Endothelial cell of hepatic sinusoid (primary cell): ENCODE data around the gene NR6A1.

Experiments used
- in situ Hi-C: cut with HindIII; loops from 2 replicates; pipeline ENCODE4 v1.10.0; 2017; ENCODE audit warnings: low sequenced_read_pairs

Gene NR6A1

DNA sequence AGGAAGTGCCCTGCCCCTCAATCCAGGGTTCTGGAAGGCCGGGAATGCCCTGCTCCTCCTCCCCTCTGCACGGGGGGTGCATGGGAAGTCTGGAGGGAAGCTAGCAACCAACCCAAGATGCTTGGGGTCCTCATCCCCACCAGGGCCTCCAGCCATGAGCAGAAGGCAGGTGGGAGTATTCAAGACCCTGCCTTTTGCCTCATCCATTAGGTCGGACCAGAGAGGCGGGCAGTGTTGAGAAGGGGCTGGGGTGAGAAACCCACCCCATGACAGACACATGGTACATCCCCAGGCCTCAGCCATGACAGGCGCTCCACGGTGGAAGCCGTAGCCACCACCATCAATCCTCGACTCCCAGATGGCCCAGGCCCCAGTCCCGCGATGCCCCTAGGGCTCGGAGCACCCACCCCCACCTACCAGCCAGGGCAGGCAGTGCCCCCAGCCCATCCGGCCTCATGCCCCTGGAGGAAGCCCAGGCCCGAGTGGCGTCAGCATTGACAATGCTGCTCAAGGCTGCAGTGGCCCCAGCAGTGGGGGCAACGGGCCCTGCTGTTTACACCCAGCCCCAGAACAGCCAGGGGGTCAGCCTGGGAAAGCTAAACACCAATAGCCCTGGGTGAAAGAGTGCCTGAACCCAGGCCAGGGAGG, 272.5 kb downstream of the NR6A1 start:
- in situ Hi-C loops, result loop anchor here (5.0 kb wide), 2 partner anchors 39 to 86 kb away; no protein-coding TSS in a partner anchor

DNA sequence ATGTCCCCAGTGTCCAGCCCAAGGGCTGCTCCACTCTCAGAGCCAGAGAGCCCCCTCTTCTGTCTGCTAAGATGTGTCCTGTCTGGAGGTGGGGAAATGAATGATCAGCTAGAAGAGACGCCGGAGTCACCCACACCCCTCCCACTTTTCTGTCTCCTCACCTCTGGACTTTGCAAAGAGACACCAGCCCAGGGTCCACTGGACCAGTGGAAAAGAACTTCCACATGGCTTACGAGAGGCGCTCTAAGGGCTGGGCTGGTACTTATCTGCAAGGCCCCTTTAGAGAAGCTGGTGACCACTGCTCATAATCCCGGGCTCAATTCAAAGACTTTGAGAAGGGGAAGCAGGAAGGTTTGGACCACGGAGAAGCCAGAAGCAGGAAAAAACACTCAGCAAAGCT, 273.1 kb downstream of the NR6A1 start:
- in situ Hi-C loops, result loop anchor here (5.0 kb wide), 2 partner anchors 39 to 86 kb away; no protein-coding TSS in a partner anchor

DNA sequence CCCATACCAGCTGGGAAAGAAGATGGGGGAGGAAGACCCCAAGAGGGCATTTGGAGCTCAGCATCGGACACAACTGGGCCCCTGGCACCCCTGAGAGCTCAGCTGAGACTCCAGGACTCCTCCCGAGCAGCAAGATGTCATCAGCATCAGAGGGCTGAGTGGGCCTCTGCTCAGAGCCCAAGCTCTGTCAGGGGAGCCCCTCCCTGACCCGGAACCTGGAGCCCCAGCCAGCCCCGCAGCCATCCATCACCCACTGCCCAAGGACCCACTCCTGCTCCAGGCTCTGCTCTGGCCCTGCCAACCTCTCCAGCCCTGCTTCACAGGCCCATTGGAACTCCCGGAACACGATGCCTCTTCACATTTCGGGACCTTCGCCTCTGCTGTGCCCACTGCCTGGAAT, 273.7 kb downstream of the NR6A1 start:
- in situ Hi-C loops, result loop anchor here (5.0 kb wide), 2 partner anchors 40 to 85 kb away; no protein-coding TSS in a partner anchor

DNA sequence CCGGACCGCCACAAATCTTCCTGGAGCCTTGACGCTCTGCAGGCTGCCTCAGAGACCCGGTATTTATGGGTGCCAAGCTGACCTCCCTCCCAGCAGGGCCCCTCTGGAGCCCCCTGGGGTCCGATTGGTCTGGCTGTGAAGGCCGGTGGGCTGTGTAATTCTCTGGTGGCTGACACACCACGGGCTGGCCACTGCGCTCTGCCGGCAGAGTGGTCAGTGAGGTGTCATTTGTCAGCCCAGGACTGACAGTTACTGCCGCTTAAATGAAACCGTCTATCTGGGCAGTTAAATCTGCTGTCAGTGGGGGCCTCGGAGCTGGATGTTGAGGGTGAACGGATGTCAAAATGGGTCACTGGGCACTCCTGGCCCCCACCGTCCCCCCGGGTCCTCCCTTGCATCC, 274.6 kb downstream of the NR6A1 start:
- in situ Hi-C loops, result loop anchor here (5.0 kb wide), 2 partner anchors 41 to 84 kb away; no protein-coding TSS in a partner anchor

DNA sequence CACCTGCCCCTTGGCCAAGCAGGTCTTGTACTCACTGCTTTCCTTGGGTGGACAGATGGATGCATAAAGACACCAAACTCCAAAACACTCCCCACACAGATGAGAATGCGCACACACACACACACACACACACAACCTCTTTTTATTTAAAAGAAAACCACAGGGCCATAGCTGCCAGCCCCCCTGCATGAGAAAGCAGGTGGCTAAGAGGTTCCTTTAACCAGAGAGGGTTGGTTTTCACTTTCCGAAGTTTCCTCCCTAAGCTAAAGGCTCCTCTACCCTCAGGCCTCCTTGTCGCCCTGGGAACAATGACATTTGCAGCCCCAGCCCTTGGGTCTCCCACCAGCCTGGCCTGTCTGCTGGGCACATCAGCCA, 275.0 kb downstream of the NR6A1 start:
- in situ Hi-C loops, result loop anchor here (5.0 kb wide), 2 partner anchors 41 to 84 kb away; no protein-coding TSS in a partner anchor

DNA sequence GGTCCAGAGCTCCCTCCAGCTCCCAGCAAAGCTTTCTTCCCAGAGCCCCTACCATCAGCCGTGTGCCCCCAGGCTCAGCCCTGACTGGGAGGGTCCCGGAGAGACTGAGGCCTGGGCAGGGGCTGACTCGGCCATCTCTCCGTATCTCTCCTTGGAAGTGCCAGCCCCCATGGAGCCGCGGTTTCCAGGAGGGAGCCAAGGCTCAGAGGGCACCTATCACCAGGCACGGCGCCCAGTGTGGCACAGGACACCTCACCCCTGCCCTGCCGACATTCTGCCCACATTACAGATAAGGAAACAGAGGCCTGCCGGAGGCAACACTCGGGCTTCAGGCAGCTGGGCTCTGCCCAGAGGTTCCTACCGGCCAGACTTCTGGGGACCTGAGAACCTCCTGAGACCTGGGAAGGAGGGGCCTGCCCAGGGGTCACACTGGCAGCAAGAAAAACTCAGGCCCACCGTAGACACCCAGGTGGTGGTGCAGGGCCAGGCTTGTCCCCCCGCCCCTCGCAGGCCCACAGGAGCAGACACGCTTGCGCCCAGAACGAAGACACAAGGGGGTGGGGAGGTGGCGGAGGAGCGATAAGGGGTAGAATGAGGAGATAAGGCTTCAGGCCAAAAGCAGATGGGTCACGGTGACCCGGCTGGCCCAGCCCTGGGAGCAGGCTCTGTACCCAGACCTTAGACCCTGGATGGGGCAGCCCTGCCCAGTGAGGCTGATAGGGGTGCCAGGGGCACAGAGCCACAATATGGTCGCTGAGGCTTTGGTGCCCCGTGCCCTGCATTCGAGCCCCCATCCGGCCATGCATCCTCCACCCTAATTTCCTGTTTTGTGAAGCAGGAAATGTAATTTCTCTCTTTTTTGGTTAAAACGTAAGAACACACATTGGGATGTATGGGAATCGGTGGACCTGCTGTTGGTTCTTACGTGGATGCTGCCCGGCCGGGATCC, 275.7 kb downstream of the NR6A1 start:
- in situ Hi-C loops, result loop anchor here (5.0 kb wide), 2 partner anchors 42 to 83 kb away; no protein-coding TSS in a partner anchor

DNA sequence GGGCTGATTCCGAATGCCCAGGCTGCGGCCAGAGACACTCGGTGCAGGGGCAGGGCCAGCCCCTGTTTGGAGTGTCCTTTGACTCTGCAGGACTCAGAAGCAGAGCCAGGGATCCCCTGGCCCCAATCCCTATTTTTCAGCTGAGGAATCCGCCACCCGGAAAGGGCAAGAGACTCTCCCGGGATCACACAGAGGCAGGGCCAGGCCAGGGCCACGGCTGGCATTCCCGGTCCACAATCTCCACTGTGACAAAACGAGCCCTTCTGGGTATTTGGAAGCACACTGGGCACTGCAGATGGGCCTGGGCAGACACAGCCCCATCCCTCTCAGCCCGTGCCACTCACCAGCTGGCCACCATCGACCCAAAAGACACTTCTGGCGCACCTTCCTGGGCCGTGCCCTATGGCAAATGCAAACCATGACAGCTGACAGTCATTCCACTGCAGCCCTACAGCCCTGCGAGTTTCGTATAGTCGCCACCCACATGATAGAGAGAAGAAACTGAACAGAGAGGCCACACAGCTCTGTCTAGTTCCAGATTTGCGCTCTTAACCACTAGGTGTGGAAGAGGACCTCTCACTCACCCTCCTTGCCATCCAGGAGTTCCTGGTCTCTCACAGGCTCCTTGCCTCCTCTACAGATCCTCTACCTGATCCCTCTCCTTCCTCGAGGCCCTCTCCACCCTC, 277.2 kb downstream of the NR6A1 start:
- in situ Hi-C loops, result no loop called here

DNA sequence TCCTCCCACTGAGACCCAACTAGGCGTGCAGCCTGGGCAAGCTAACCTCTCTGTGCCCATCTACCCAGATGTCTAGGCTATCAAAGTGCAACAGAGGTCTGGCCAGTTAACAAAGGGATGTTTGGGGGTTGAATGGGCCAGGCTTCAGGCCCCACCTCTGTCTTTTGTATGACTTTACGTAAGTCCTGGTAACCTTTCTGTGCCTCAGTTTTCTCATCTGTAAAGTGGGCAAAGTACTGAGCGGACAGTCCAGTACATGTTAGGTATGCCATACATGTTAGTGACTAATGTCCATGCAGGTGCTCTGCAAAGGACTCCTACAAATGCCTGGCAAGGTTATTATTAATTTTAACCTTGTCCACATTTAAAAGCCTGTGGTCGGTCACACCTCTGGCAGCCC, 277.9 kb downstream of the NR6A1 start:
- in situ Hi-C loops, result no loop called here

DNA sequence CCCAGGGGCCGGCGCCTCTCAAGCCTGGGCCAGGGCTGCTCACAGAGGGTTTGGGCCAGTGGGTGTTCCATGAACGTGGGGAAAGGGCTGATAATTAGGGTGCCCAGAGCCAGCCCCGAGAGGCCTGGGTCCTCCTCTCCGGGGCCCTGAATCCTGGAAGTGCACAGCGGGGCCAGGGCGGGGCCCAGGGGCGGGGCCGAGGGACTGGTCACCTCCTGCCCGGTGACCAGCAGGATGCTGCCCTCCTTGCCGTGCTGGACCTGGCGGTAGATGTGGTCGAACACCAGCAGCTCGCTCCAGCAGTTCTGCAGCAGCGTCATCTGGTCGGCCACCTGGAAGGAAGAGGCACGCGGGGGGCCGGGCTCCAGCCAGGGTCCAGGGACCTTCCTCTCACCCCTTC, 278.3 kb downstream of the NR6A1 start:
- in situ Hi-C loops, result no loop called here

DNA sequence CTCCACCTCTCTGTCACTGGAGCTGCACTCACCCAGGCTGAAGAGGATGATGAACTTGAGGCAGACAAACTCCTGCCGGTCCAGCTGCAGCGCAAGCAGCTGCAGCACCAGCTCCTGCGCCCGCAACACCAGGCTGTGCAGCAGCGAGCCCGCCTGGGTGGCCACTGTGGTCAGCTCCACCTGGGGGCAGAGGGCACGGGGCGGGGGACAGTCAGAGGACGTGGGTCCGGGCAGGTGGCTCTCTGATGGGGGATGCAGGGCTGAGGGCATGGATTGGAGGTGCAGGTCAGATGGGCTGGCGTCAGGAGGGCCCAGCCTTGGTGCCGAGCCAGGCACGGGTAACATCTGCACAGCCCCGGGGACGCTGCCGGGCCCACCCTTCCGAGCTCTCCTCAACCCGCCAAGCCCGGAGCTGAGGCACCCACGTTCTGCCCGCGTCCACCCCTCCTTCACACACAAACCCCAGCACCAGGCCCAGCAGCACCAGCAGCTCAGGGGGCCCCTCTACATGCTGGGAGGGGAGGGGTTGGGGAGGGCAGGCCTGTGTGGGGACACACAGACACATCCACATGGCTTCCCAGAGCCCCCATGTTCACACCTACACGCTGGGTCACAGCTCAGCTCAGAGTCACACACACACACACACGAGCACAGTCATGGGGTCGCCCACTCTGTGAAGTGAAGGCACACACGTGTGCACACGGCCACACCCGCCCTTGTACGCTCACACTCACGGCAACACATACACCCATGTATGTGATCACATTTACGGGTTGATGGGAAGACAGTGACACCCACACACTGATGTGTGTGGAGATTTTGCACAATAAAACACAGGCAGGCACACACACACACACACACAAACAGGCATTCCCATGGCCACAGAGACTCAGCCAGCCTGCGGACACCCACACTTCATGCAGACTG, 279.8 kb downstream of the NR6A1 start:
- in situ Hi-C loops, result no loop called here

DNA sequence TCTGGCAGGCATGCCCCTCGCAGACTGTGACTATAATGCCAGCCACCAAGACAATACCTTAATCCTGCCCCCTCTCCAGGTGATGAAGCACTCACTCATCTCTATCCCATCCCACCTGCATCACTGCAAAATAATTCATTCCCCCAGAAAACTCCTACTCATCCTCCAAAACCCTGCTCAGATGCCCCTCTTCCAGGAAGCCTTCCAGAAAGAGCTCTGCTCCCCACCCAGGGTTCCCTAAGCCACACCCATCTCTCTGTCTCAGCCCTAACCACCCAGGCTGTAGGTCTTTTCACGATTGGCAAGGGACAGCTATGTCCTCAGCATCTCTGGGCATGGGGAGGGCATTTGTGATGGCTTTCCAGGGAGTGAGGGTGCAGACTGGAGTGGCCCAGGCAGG, 281.1 kb downstream of the NR6A1 start:
- in situ Hi-C loops, result no loop called here

DNA sequence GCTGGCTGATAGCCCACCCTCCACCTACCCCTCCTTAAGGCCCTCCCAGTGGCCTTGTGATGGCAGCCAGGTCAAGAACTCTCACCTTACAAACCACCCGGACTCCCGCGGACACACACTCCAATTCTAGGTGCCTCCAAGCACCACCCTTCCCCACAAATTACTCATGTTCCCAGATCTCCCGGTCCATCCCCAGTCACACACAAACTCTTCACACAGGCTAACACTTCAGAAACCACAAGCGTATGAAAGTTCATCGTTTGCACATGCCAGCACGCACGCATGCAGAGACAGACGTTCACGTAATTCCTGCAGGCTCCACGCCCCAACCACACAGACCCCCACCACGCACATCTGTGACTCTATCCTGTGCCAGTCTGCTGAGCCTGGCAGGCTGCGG, 281.9 kb downstream of the NR6A1 start:
- in situ Hi-C loops, result no loop called here

DNA sequence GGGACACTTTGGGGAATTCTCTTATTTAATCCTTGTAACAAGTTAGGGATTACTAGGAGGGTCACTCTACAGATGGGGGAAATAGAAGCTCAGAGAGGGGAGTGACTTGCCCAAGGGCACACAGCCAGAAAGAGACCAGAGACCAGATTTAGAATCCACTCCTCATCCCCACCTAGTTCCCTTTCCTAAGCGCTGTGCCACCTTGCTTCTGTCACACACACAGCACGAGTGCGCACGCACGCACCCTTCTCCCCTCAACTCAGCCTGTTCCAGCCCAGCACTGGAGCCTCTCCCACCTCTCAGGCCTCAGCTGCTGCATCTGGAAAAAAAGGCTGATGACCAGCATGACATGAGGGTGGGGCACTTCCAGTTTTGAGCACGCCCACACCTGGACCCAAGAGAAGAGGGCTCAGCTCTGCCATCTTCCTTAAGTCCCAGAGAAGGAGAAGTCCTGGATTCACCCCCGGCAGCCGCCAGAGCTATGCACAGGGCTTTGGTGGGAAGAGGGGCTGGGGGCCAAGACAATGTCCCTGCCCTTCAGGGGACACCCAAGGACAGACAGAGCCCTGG, 282.4 kb downstream of the NR6A1 start:
- in situ Hi-C loops, result no loop called here

DNA sequence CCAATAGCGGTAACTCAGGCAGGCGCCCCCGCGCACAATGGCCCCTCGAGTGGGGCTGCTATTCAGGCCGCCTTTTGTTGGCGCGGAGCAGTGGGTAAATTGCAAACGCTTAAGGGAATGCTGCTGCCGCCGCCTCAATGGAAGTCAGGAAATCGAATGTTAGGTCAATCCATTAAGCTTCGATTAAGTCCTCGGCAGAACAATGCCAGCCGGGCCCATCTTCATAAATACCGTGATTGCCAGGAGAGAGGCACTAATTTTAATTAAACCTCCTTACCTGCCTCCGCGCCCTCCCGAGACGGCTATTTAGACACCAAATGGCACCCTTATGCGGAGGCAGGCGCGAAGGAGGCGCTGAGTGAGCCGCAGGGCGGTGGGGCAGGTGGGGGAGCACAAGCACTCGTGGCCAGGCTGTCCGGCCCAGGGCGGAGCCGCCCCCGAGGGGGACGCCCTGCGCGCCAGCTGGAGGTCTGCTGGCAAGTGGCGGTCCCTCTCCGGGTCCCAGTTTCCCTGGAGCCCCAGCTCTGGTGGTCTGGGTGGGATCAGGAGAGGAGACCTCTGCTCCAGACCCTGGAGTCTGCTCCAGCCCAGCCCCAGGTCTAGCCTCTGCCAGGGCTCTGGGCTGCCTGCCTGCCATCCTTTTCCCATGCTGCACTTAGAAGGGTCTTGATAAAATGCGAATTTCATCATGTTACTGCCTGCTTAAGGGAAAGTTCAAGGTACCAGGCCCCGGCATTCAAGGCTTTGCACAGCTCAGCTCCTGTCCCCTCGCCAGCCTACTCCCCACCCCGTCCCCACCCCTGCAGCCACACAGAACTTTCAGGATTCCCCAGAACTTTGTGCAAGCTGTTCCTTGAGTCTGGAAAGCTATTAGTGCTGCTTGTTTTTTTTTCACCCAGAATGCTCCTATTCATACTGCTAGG, 283.6 kb downstream of the NR6A1 start:
- in situ Hi-C loops, result no loop called here

DNA sequence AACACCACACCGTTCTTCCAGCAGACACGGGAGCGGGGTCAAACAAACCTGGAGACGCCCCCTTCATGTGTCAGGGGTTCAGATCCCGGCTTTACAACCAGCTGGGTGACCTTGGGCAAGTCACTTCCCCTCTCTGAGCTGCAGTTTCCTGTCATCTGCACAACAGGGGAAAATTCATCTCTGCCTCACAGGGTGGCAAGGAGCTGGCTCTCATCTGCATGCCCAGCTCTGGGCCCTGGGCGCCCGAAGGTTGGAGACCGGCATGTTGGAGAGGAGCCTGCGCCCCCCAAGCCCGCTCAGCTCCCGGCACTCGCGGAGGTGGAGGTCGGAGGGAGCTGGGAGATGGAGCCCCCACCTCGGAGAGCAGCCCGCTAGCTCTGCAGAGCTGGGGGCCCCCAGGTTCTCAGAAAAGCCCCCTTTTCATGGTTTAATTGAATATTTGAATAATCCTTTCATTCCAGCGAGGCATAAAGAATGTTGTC, 284.3 kb downstream of the NR6A1 start:
- in situ Hi-C loops, result no loop called here

DNA sequence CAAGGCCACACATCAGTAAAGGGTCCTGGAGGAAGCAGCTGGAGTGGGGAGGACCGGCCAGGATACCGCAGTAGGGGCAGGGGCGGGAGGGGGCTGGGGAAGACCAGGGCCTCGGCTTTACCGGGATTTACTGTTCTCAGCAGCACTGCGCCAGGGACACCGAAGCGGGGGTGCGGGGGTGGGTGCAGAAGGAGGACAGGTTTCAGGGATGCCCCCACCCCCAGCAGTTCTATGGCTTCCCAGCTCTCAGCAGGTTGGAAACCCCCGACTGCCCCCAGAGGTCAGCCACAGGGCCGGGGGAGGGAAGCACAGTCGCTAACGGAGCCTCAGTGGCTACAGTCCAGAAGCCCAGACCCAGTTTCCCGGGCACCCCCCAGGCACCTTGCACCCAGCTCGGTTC, 285.2 kb downstream of the NR6A1 start:
- in situ Hi-C loops, result no loop called here

DNA sequence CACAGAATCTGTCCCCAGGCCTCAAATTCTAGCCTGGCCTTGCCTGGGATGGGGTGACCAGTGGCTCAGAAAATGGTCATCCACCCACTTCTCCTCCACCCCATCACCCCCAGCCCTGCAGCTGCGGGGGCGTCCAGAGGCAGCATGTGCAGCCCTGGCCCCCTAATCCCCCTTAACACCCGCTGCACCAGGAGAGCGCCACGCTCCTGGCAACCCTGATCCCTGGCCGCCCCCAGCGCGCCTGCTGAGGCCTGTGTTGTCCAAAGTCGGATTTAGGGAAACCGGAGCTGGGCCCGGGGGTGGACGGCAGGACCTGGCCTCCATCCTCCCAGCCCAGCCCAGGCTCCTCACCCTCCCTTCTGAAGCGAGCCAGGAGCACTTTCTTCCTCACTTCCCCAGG, 285.9 kb downstream of the NR6A1 start:
- in situ Hi-C loops, result no loop called here

DNA sequence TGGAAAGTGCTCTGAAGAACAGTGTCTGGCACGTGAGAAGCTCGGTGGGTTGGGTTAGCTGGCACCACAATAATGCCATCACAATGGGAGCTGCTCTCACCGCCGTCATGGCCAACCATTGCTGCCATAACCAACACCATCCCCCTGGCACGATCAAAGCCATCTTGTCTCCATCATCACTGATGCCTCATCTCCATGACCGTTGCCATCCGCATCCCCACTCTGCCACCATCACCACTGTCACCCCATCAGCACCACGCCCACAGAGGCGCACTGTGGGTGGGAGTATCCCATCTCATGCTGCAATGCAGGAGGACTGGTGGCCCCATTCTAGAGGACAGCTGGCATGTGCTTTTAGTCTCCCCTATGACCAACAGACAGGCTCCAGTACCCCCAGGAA, 287.6 kb downstream of the NR6A1 start:
- in situ Hi-C loops, result no loop called here
